ENCODE measurements around the gene ABCA10.

DNA sequence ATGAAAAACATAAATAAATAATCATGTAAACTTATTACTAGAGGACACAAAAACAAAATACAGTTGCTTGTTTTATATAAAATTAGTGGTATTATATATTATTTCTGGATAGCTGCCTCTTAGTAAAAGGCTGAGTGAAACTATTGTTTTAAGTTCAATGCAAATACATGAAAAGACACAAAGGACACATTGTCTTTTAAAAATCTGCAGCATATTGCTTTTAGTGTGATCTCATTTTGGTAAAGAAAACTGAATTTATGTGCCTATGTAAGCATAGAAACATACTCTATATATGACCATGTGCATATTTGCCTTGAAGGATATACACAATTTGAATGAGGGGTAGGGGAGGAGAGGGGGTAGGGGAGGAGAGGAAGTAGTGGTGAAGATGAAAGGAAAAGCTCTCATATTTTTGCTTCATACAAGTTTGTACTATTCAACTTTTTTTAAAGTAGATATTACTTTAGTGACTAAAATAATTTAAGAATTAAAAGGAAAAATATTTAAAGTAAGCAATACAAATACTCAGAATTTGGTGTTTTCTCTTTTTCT, 5.8 kb downstream of the ABCA10 start:
- TF ChIP-seq ZNF121 (CRISPR knock-in tag; IDR thresholded peaks at IDR 0.05) (no peak), ONECUT2 (CRISPR knock-in tag; IDR thresholded peaks at IDR 0.05) (no peak), PRPF4 (IDR thresholded peaks at IDR 0.05; ENCODE audit: low read depth, low read length, poor library complexity, severe bottlenecking) (no peak), ZNF512 (CRISPR knock-in tag; IDR thresholded peaks at IDR 0.05) (no peak), TEAD3 (CRISPR knock-in tag; optimal IDR thresholded peaks at IDR 0.05; ENCODE audit: borderline replicate concordance) (no peak), CTCF (CRISPR knock-in tag; IDR thresholded peaks at IDR 0.05) (no peak), SMC3 (IDR thresholded peaks at IDR 0.05; ENCODE audit: low read length) (no peak), ZNF232 (CRISPR knock-in tag; IDR thresholded peaks at IDR 0.05; ENCODE audit: borderline replicate concordance) (no peak), ZNF563 (CRISPR knock-in tag; IDR thresholded peaks at IDR 0.05) (no peak), HNRNPH1 (optimal IDR thresholded peaks at IDR 0.05; ENCODE audit: low read depth, low read length) (no peak)
- TF ChIP-seq, protein P1, sequence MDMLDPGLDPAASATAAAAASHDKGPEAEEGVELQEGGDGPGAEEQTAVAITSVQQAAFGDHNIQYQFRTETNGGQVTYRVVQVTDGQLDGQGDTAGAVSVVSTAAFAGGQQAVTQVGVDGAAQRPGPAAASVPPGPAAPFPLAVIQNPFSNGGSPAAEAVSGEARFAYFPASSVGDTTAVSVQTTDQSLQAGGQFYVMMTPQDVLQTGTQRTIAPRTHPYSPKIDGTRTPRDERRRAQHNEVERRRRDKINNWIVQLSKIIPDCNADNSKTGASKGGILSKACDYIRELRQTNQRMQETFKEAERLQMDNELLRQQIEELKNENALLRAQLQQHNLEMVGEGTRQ (IDR thresholded peaks at IDR 0.05; ENCODE audit: low read depth, low read length) = no peak
- TF ChIP-seq, protein P1 (CRISPR knock-in tag; IDR thresholded peaks at IDR 0.05; ENCODE audit: borderline replicate concordance) = no peak
